ENCODE data around the gene SBK1.

DNA sequence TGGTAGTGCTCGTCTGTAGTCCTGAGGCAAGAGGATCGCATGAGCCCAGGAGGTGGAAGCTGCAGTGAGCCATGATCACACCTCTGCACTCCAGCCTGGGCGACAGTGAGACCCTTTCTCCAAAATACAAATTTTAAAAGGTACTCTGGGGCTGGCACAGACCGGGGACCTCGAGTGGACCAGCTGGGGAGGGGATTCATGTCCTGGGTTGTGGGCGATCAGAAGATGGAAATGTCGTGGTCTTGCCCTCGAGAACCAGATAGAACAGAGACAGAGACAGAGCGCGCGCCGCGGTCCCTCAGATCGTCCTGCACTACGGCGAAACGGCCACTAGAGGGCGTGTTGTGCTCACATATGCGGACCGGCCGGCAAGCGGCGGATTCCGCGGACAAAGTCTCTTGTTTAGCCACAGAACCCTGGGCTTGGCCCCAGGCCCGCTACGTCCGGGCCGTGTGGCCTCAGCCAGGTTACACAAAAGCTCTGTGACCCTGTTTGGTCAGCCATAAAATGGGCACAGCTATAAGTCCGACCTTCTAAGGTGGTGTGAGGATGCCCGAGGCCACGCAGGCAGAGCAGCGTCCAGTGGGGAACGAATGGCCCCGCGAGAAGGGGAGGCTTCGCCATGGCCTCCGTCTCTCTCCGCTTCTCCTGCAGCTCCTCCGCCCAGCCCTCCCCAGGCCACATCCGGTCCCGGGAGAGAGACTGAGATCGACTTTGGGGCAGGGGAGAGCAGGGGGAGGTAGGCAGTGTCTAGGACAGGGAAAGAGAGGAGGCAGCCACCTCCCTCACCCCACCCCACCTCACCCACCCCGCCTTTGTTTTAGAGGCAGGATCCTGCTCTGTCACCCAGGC lies 14.6 kb upstream of the SBK1 start:
- TF ChIP-seq, protein P1, sequence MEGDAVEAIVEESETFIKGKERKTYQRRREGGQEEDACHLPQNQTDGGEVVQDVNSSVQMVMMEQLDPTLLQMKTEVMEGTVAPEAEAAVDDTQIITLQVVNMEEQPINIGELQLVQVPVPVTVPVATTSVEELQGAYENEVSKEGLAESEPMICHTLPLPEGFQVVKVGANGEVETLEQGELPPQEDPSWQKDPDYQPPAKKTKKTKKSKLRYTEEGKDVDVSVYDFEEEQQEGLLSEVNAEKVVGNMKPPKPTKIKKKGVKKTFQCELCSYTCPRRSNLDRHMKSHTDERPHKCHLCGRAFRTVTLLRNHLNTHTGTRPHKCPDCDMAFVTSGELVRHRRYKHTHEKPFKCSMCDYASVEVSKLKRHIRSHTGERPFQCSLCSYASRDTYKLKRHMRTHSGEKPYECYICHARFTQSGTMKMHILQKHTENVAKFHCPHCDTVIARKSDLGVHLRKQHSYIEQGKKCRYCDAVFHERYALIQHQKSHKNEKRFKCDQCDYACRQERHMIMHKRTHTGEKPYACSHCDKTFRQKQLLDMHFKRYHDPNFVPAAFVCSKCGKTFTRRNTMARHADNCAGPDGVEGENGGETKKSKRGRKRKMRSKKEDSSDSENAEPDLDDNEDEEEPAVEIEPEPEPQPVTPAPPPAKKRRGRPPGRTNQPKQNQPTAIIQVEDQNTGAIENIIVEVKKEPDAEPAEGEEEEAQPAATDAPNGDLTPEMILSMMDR (conservative IDR thresholded peaks at IDR 0.05): peak; percentile 98
- TF ChIP-seq EZH2 (IDR thresholded peaks at IDR 0.05; ENCODE audit: low read depth): no peak
